Fibroblast of lung (primary cell): ENCODE data around the gene PACRG. TPM values are rescaled to one million over a fixed set of nuclear protein-coding genes. Genes with fewer than 3 reads are reported as not detected.

Experiments
- DNase-seq, 2 donors: peaks; one replicate each; pipeline versions ENCODE4 v3.0.0 to v3.0.0-alpha.2; 2010; ENCODE audit warnings: low read depth in 2 of 2
- H2AFZ ChIP-seq: 2 replicates; pipeline ENCODE4 v1.5.1; 2012; ENCODE audit warnings: low read length, control low read depth, inconsistent platforms
- H3K27ac ChIP-seq: 2 replicates; pipeline ENCODE4 v1.5.1; 2011; ENCODE audit warnings: low read length, control low read depth; ENCODE audit not compliant: insufficient read depth
- H3K27me3 ChIP-seq: 2 replicates; pipeline ENCODE4 v1.5.1; 2011; ENCODE audit warnings: mild to moderate bottlenecking, low read length; ENCODE audit not compliant: control insufficient read depth, insufficient read depth
- H3K36me3 ChIP-seq: 2 replicates; pipeline ENCODE4 v1.5.1; 2011; ENCODE audit warnings: low read length; ENCODE audit not compliant: control insufficient read depth, insufficient read depth
- H3K4me1 ChIP-seq: 2 replicates; pipeline ENCODE4 v1.5.1; 2011; ENCODE audit warnings: low read length; ENCODE audit not compliant: control insufficient read depth, insufficient read depth; ENCODE audit errors: extremely low read depth
- H3K4me2 ChIP-seq: 2 replicates; pipeline ENCODE4 v1.5.1; 2011; ENCODE audit warnings: low read length, control low read depth; ENCODE audit not compliant: insufficient read depth; ENCODE audit errors: extremely low read depth
- H3K4me3 ChIP-seq, 4 experiments: fragments of 200-600 bp in 1 of 4; sonication (generic) in 1 of 4; replicated peaks in 1 of 4; 2 replicates each; pipeline ENCODE4 v1.5.1; 2011 to 2016; ENCODE audit warnings: low read length in 4 of 4, low read depth in 3 of 4, mild to moderate bottlenecking in 3 of 4, control low read depth in 2 of 4, inconsistent platforms in 1 of 4, mixed read lengths in 1 of 4; ENCODE audit not compliant: insufficient read depth in 1 of 4; ENCODE audit errors: control extremely low read depth in 1 of 4
- H3K79me2 ChIP-seq: 2 replicates; pipeline ENCODE4 v1.5.1; 2012; ENCODE audit warnings: mild to moderate bottlenecking, low read length, inconsistent platforms; ENCODE audit not compliant: control insufficient read depth, insufficient read depth
- H3K9ac ChIP-seq: 2 replicates; pipeline ENCODE4 v1.5.1; 2011; ENCODE audit warnings: mild to moderate bottlenecking, low read length, control low read depth; ENCODE audit not compliant: insufficient read depth
- H3K9me3 ChIP-seq: 2 replicates; pipeline ENCODE4 v1.5.1; 2012; ENCODE audit warnings: low read depth, low read length; ENCODE audit not compliant: control insufficient read depth, insufficient read depth
- H4K20me1 ChIP-seq: 2 replicates; pipeline ENCODE4 v1.5.1; 2011; ENCODE audit warnings: low read length; ENCODE audit not compliant: control insufficient read depth, insufficient read depth; ENCODE audit errors: extremely low read depth
- CTCF ChIP-seq, 2 donors: IDR thresholded peaks in 1 of 2; conservative IDR thresholded peaks in 1 of 2; 1 replicate in 1 of 2; 2 replicates in 1 of 2; pipeline ENCODE4 v1.5.1; 2011 to 2012; ENCODE audit warnings: low read length in 2 of 2, control low read depth in 1 of 2, inconsistent platforms in 1 of 2, low read depth in 1 of 2, mild to moderate bottlenecking in 1 of 2
- EZH2 ChIP-seq: IDR thresholded peaks from 2 replicates; pipeline ENCODE4 v1.5.1; 2012; ENCODE audit warnings: low read length, control low read depth, mild to moderate bottlenecking; ENCODE audit errors: missing control alignments
- polyA plus RNA-seq, 2 donors: library from polyadenylated mRNA; depleted of rRNA in 1 of 2; stranded (reverse) in 1 of 2; unstranded in 1 of 2; fragments of >200 nt; gene quantifications; 2 replicates each; pipeline ENCODE4 v1.2.1, GENCODE V29; 2011 to 2012; ENCODE audit warnings: missing spikeins in 1 of 2
- total RNA-seq: library from RNA; depleted of rRNA; stranded (reverse); fragments of >200 nt; gene quantifications from 2 replicates; pipeline ENCODE4 v1.2.1, GENCODE V29; 2014

The PACRG gene
- total and polyA plus RNA-seq, 2 donors (not counting 1 experiment from before 2014, with no cell fraction given) = 0.30 to 0.66 TPM

- no peak overlapping the region for H3K4me3 ChIP-seq
- H3K4me1 ChIP-seq = no peaks in the 10 kb centered on the region
- no peaks in the 10 kb centered on the region for H4K20me1 ChIP-seq
- H3K79me2 ChIP-seq = no peaks in the 10 kb centered on the region
- H3K4me2 ChIP-seq = no peak overlapping the region
- H3K9me3 ChIP-seq = no peaks in the 10 kb centered on the region
- H3K27ac ChIP-seq = no peak overlapping the region
- H2AFZ ChIP-seq = no peak overlapping the region
- no peak overlapping the region for H3K9ac ChIP-seq
- no peak for DNase-seq
- H3K27me3 ChIP-seq = no peaks in the 10 kb centered on the region
- H3K36me3 ChIP-seq = no peaks in the 10 kb centered on the region
- TF ChIP-seq EZH2 (no peak), CTCF (conservative IDR thresholded peaks at IDR 0.05 in 1 of 2, IDR thresholded peaks at IDR 0.05 in 1 of 2; ENCODE audit: low read depth in 1 of 2, low read length in 2 of 2) (no peak)
Measured at GRCh38 chr6:162817196-162817595, 89.4 kb downstream of the PACRG start.

DNA sequence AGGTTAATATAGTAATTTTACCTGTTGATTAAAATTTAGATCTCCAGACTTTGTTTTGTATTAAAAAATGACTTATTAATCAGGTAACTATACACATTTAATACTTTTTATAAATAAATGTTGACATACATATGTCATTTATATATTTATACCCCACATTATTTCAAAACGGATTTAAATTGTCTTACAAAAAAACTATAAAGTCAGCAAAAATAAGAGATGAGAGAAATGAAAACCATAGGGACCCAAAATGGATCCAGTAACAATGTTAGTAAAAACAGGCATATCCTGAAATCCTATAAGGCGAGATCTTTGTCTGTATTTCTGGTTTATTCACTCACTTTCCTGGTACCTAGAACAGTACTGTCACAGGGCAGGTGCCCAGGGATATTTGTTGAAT, 91.5 kb downstream of the PACRG start:
- DNase-seq = no peak
- no peak overlapping the region for H3K27ac ChIP-seq
- TF ChIP-seq EZH2 (no peak), CTCF (conservative IDR thresholded peaks at IDR 0.05 in 1 of 2, IDR thresholded peaks at IDR 0.05 in 1 of 2; ENCODE audit: low read depth in 1 of 2, low read length in 2 of 2) (no peak)
- no peaks in the 10 kb centered on the region for H4K20me1 ChIP-seq
- H3K4me2 ChIP-seq = no peak overlapping the region
- H3K79me2 ChIP-seq = no peaks in the 10 kb centered on the region
- no peaks in the 10 kb centered on the region for H3K36me3 ChIP-seq
- H3K27me3 ChIP-seq = no peaks in the 10 kb centered on the region
- no peak overlapping the region for H3K9ac ChIP-seq
- H3K4me1 ChIP-seq = no peaks in the 10 kb centered on the region
- H2AFZ ChIP-seq = no peak overlapping the region
- no peaks in the 10 kb centered on the region for H3K9me3 ChIP-seq
- H3K4me3 ChIP-seq = no peak overlapping the region

DNA sequence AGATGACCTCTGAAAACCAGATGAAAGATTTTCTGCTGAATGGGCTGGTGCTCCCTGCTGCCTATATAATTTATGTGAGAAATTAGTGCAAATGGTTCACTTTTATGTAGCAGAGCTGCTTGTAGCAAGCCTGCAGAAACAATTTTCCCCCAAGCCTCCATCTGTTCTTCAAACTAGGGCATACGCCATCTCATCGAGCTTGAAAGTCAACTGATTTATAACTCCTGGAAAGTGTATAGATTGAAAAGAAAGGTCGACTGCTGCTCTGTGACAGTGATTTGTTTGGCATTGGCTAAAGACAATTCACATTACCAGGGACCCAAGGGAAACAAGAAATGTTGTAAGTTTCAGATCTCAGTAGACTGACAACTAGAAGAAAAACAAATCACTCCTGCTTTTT, 93.3 kb downstream of the PACRG start:
- H3K4me2 ChIP-seq = no peak overlapping the region
- H3K36me3 ChIP-seq = no peaks in the 10 kb centered on the region
- no peak overlapping the region for H3K4me3 ChIP-seq
- H3K9ac ChIP-seq = no peak overlapping the region
- DNase-seq = no peak
- no peak overlapping the region for H3K27ac ChIP-seq
- H4K20me1 ChIP-seq = no peaks in the 10 kb centered on the region
- no peaks in the 10 kb centered on the region for H3K9me3 ChIP-seq
- H3K27me3 ChIP-seq = no peaks in the 10 kb centered on the region
- H2AFZ ChIP-seq = no peak overlapping the region
- no peak for TF ChIP-seq EZH2
- H3K4me1 ChIP-seq = no peaks in the 10 kb centered on the region
- H3K79me2 ChIP-seq = no peaks in the 10 kb centered on the region
